NCI-H526 treated with DMSO at 0.1 percent for 48 hours (cell line): Measurements from ENCODE around the gene KLHL21.
"Not testable (repeated sequence)": the region's sequence is repeated elsewhere in the genome, so short reads cannot be mapped to it uniquely, and the experiment has no call there.

Experiments used
- DNase-seq: peaks from one replicate; lab custom pipeline; 2025; lab: John Stamatoyannopoulos, UW

KLHL21 gene

GRCh38 chr1:6584126-6585080 is 18.3 kb downstream of the KLHL21 start:
- DNase-seq = no peak

DNA sequence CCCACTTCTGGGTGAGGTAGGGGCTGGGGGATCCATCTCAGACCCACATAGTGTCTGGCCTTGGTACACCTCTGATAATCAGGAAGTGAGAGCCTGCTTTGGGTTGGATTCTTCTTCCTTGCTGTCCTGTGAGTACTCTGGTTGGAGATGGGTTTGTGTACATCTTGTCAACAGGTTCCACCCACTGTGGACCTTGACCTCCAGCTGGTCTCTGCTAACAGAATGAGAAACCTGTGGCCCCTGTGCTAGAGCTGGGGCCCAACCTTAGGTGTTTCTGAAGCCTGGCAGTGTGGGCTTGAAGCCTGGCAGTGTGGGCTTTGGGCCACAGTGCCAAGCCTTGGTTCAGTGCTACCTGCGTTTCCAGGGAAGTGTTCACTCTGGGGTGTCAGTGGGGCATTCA is 20.3 kb downstream of the KLHL21 start:
- no peak for DNase-seq

- no peak for DNase-seq
Observed at GRCh38 chr1:6581561-6582305, 20.9 kb downstream of the KLHL21 start.

DNA sequence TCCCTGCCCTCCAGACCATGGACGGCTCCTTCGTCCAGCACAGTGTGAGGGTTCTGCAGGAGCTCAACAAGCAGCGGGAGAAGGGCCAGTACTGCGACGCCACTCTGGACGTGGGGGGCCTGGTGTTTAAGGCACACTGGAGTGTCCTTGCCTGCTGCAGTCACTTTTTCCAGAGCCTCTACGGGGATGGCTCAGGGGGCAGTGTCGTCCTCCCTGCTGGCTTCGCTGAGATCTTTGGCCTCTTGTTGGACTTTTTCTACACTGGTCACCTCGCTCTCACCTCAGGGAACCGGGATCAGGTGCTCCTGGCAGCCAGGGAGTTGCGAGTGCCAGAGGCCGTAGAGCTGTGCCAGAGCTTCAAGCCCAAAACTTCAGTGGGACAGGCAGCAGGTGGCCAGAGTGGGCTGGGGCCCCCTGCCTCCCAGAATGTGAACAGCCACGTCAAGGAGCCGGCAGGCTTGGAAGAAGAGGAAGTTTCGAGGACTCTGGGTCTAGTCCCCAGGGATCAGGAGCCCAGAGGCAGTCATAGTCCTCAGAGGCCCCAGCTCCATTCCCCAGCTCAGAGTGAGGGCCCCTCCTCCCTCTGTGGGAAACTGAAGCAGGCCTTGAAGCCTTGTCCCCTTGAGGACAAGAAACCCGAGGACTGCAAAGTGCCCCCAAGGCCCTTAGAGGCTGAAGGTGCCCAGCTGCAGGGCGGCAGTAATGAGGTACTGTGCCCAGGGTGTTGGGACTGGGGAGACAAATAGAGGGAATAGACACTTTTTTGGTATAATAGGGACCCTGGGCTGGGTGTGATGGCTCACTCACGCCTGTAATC is 21.9 kb downstream of the KLHL21 start:
- no peak for DNase-seq

DNA sequence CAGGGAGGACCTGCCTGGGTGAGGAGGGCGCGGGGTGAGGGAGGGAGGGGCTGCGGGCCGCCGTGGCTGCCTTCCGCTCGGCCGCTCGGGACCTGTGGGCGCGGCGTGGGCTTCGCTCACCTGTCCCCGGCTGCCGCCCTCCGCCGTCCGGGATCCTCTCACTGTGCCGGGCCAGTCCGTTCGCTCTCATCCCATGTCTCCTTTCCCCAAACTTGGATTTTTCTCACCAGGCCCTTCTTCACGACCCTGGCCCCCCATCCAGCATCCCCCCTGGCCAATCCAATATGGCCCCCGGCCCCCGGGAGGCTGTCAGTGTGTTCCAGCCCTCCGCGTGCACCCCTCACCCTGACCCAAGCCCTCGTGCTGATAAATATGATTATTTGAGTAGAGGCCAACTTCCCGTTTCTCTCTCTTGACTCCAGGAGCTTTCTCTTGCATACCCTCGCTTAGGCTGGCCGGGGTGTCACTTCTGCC is 22.5 kb downstream of the KLHL21 start:
- DNase-seq = no peak

GRCh38 chr1:6579374-6580118 is 23.1 kb downstream of the KLHL21 start, which contains the start of gene ZBTB48:
ZBTB48 (plus strand) TSS chr1:6579994; CDS start chr1:6580610, 616 bp downstream.
- peak; percentile 92 for DNase-seq

- no peak for DNase-seq
Observed at GRCh38 chr1:6578624-6579373, 23.9 kb downstream of the KLHL21 start.

DNA sequence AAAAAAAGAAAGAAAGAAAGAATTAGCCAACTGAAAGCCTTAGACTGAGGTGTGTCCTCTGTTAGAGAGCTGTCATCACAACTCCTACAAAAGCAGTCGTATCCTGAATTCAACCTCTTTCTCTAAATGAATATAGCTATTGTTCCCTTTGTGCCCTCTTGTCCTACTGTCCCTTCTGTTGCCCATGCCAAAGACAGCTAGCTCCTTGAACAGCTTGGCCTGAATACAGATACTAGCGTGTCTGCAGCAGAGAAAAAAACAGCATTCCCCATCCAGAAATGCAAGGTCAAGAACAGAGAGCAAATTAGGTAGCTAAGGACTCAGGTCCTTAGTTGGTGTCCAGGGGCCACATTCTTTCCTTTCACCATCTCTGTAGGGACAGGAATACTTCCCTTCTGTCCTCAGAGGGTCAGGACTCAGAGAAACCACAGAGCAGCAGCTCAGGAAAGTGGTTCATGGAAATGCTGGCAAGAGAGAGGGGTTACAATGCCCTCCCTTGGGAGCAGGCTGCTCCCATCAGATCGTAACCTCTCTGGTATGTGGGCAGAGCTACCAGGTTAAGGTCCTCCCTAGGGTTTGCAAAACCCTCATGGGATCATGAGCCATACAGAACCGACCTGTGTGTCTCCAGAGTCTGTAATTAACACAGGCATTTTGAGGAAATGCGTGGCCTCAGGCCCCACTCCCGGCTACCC is 24.7 kb downstream of the KLHL21 start:
- DNase-seq = no peak

DNA sequence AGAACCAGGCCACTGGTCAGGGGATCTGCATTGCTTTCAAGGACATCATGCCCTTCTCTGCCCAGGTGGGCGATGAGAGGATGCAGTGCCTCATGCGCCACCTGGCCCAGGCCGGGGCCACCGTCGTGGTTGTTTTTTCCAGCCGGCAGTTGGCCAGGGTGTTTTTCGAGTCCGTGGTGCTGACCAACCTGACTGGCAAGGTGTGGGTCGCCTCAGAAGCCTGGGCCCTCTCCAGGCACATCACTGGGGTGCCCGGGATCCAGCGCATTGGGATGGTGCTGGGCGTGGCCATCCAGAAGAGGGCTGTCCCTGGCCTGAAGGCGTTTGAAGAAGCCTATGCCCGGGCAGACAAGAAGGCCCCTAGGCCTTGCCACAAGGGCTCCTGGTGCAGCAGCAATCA is 27.9 kb downstream of the KLHL21 start:
- DNase-seq = no peak

DNA sequence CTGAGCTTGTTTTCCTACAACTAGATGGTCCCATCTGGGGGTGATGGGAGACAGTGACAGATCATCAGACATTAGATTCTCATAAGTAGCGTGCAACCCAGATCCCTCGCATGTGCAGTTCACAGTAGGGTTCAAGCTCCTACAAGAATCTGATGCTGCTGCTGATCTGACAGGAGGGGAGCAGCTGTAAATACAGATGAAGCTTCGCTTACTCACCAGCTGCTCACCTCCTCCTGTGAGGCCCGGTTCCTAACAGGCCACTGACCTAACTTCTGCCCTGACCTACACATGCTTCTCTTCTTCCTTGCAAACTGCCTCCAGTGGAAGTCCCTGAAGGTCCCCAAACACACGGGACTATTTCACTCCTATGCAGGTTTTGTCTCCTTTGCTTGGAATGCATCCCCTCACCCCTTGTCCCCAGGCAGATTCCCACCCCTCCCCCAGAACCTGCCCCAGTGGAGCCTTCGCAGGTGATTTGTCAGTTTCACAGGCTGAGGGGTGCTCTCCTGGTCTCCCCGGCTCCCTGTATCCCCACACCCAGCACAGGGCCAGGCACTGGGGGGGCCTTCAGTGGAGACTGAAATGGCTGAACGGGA is 28.5 kb downstream of the KLHL21 start:
- DNase-seq = no peak

DNA sequence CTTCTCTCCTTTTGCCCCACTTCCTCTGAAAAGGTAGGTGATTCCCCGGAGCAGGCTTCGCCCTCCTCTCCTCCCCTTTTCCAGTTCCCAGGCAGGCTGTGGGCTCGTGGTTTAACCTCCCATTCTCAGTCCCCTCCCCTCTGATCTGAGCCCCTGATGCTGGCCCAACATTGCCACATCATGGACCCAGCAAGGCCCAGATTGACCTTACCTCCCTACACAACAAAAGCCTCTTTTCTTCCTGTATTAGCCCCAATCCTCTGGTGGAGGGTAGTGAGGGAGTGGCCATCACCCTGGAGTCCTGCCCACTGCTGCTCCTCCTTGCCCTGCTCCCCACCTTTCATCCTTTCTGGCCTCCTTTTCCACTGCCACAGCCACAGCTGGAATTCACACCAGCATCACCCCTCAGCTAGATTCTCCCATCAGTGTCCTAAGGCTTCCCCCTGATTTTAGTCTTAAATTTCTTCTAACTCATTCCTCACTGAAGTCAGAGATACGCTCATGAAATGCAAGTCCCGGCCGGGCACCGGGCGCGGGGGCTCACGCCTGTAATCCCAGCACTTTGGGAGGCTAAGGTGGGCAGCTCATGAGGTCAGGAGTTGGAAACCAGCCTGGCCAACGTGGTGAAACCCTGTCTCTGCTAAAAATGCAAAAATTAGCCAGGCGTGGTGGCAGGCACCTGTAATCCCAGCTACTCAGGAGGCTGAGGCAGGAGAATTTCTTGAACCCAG is 29.9 kb downstream of the KLHL21 start:
- DNase-seq = no peak

- DNase-seq = no peak
Observed at GRCh38 chr1:6570987-6571386, 31.7 kb downstream of the KLHL21 start.

- no peak for DNase-seq
Observed at GRCh38 chr1:6570100-6570499, 32.6 kb downstream of the KLHL21 start.

GRCh38 chr1:6569033-6569432 is 33.6 kb downstream of the KLHL21 start:
- DNase-seq = no peak

DNA sequence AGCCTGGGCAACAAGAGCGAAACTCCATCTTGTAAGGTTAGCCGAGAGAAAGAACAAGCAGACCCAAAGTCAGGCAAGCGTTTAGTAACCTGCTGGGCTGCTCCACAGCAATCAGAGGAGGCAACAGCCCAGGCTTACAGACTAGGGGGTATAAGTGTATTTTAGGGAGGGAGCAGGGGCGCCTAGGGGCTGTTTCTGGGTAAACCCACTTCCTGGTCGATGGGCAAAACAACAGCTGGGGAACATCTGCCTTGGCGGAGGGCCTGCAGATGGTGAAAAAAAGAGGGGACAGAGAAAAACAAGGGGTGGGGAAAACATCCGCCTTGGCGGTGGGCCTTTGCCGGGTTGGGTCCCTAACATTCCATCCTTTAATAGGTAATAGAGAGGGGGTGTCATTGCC is 42.4 kb downstream of the KLHL21 start:
- DNase-seq = no peak

DNA sequence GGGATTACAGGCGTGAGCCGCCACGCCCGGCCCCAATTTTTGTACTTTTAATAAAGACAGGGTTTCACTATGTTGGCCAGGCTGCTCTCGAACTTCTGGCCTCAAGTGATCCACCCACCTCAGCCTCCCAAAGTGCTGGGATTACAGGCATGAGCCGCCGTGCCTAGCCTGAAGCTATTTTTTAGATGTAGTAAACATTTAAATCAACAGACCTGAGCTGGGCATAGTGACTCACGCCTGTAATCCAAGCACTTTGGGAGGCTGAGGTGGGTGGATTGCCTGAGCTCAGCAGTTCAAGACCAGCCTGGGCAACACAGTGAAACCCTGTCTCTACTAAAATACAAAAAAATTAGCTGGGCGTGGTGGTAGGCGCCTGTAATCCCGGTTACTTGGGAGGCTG is 43.5 kb downstream of the KLHL21 start:
- DNase-seq = not testable (repeated sequence)

GRCh38 chr1:6557597-6557996 is 45.1 kb downstream of the KLHL21 start:
- no peak for DNase-seq

GRCh38 chr1:6554907-6555778 is 47.5 kb downstream of the KLHL21 start, which contains the start of gene TAS1R1:
TAS1R1 (plus strand) TSS chr1:6555307; CDS start chr1:6555374, 67 bp downstream.
- DNase-seq = peak; percentile 26
